NCI-H187 treated with DMSO at 0.1 percent for 48 hours (cell line): ENCODE data around the gene QSOX2.

Experiments
- DNase-seq: peaks from one replicate; lab custom pipeline; 2025; lab: John Stamatoyannopoulos, UW

Gene QSOX2

GRCh38 chr9:136172412-136173079, 73.1 kb downstream of the QSOX2 start:
- peak; percentile 32 for DNase-seq

GRCh38 chr9:136171801-136172411, 73.7 kb downstream of the QSOX2 start:
- no peak for DNase-seq

- peak; percentile 14 for DNase-seq
These were observed 74.4 kb downstream of the QSOX2 start for GRCh38 chr9:136171009-136171800.

- DNase-seq, result no peak
These were observed 75.4 kb downstream of the QSOX2 start for GRCh38 chr9:136170006-136170901.

- no peak for DNase-seq
These were observed 76.1 kb downstream of the QSOX2 start for GRCh38 chr9:136169495-136169894.

GRCh38 chr9:136163248-136163850, 82.3 kb downstream of the QSOX2 start:
- DNase-seq, result no peak

GRCh38 chr9:136160995-136161610, 84.5 kb downstream of the QSOX2 start:
- no peak for DNase-seq

- DNase-seq, result no peak
These were observed 85.2 kb downstream of the QSOX2 start for GRCh38 chr9:136160381-136160841.

GRCh38 chr9:136159851-136160250, 85.8 kb downstream of the QSOX2 start:
- no peak for DNase-seq

GRCh38 chr9:136157477-136158265, 87.9 kb downstream of the QSOX2 start:
- DNase-seq, result no peak
